AML-193 (cell line): ENCODE data around the gene PYGB.
"Not testable (repeated sequence)": the region's sequence is repeated elsewhere in the genome, so short reads cannot be mapped to it uniquely, and the experiment has no call there.

Source experiments
- DNase-seq, 2 experiments: peaks; one replicate each; lab custom pipeline; 2025; lab: John Stamatoyannopoulos, UW

The PYGB gene

DNA sequence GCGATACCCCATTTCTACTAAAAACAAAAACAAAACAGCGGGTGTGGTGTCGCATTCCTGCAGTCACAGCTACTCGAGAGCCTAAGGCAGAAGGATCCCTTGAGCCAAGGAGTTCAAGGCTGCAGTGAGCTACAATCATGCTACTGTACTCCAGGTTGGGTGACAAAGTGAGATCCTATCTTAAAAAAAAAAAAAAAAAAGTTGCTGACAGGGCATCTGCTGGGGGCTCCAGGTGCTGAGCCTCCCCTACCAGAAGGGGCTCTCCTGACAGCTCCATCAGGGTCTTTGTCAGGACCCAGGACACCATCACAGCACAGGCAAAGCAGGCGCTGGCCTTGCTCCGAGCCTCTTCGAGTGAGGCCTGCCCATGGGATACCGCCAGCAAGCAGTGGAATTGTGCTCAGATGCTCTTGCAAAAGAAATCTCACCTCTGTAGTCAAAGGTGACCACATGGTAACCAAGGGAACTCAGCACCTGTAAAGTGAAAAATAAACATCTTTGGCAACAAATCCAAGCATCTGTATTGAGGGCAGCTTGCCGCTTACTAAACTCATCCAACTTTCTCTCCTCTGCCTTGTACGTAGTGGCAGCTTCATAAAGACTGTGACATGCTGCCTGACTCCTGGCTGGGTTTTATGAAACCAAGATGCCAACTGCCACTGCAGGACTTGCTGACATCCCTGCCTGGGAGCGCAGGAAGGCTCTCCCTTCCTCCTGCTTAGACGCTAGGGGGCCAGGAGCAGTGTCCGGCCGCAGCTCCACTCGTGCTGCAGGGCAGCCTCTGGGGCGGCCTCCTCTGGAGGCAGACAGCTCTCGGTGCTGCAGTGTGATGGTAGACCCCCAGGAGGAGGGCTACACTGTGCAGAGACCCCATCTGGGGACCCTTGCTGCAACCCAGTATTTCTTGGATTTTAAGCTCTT lies 66.9 kb downstream of the PYGB start:
- DNase-seq = no peak

DNA sequence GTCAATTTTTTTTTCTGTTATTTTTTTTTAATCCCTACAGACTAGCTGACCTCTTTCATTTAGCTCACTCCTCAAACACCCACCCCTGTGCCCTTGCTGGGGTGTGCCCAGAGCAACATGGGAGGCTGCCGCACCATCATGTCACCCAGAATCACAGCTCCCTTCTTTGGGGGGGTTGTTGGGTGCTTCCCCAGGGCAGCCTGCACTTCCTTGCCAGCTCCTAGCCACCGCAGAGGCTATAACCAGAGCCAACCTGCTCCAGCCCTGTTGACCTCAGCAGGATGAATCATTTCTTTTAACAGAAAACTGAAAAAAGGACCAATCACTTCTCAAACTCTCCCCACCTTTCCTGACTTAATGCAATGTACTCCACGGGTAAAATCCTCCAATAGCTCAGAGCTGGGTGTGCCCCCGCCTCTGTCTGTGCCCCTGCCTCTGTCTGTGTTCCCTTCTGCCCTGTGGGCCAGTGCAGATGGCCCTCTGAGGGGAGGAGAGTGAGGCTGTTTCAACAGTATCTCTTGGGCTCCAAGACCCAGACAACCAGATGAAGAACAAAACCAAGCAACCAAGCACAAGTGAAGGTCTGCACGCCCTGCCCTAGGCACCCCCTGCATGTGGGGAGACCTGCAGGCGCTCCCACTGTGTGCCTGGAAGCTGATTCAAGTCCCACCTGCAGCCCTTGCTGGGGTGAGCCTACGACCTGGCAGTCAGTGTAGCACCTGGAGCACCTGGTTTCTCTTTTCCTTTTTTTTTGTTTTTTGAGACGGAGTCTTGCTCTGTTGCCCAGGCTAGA lies 67.7 kb downstream of the PYGB start:
- DNase-seq = no peak

DNA sequence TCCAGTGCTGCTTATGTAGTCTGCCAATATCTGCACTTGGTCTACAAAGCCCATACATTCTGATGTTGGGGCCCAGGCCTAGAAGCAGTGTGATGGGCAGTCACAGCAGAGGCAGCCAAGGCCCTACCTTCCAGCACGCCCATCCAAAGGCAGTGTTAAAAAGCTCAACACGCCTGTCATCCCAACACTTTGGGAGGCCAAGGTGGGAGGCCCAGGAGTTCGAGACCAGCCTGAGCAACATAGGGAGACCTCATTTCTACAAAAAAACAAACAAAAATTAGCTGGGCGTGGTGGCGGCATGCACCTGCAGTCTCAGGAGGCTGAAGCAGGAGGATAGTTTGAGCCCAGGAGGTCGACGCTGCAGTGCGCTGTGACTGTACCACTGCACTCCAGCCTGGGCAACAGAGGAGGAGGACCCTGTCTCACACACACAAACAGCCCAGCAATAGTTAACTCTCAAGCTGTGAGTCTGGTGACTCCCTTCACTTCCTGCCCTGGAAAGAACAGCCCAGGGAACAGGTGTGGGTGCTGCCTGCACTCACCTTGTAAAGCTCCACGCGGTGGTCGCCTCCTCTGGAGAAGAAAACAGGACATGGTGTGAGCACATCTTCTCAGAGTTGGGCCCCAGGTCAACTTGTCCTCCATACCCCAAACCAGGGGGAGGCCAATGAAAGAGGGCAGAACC lies 68.8 kb downstream of the PYGB start:
- DNase-seq = no peak

DNA sequence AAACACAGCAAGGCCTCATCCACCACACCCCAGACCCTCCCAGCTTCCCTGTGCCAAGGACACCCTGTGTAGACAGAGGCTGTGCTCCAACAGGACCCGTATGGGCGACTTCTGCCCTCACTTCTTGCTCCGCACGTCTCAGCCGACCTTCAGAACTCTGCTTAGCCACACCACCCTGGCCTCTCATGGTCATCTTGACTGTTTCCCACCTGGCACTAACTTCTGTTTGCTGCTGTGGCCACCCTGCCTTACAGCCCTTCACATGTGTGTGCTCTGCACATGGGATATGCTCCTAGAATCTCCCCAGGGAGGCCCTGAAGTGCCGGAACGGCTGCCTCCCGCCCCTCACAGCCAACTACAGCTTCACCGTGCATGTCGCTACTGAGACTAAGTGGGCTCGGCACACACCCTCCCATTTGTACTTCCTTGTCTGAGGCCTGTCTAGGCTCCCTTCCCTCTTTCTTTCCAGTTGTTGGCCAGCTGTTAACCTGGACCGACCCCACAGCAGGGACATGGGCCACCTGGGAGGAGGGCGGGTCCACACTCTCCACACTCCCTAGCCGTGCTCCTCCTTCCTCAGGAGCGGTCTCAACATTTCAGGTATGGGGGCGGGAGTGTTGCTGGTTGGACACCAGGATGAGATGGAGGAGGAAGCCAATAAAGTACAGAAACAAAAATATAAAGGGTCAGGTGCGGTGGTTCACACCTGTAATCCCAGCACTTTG lies 69.6 kb downstream of the PYGB start:
- DNase-seq = no peak

DNA sequence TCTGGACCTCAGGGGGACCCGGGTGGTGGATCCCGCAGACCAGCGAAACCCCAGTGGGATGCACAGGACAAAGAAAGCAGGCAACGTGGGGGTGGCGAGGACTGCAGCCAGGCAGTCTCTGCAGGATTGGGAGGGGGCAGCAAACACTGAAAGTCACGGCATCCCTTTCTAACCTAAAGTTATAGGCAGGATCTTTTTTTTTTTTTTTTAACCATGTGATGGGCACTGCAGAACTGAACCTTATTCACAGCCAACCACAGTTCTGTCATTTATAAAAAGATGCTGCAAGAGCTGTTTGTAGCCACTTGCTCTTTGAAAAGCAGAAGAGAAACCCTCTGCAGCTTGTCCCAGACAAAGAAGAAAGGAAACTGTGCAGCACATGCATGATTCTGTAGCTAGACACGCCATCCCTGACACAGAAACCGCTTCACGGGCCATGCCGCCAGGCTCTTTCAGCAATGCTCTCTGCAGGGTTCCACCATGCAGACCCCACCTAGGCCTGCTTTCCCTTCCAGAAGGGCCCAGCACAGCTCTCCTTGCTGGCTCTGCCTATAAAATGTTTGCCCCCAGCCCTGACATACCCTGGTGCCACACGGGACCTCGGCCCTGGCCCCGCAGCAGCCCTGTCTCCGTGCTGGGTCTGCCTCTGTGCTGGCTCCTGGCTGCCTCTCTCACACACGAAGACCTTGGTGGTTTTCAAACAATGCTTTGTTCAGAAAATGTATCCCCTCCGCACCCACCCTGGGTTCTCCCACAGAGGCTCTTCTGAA lies 70.8 kb downstream of the PYGB start:
- DNase-seq = no peak

DNA sequence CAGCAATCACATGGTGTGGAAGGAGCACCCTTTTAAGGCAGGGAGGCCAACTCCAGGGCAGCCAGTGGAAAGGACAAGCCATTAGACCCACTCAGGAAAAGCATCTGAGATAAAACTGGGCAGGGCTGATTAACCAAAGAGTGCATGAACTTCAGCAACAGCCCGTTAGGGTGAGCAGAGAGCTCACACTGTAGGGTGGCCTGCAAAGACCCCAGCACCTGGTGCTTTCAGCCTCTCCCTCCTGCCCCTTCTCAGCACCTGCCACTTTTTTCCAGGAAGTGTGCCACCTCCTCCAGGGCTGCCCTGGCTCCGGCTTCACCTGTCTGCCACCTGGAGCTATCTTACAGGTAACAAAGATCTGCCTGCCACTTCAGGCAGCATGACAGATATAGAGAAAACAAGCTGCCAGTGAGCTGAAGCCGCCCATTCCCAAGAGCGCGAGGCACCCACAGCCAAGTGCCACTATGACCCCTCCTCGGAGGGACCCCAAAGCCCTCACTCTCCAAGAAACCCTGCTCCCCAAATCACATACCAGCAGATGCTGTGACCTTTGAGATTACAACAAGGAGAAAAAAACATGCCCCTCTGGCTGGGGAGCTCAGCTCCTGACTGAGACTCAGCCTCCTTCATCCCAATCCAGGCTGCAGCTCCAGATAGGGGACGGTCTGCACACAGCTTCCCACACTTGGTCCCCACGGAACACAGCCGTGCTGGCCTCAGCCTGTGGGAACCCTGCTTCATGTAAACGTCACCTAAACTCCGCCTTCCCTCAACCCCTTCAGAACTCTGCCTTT lies 71.6 kb downstream of the PYGB start:
- DNase-seq = no peak

DNA sequence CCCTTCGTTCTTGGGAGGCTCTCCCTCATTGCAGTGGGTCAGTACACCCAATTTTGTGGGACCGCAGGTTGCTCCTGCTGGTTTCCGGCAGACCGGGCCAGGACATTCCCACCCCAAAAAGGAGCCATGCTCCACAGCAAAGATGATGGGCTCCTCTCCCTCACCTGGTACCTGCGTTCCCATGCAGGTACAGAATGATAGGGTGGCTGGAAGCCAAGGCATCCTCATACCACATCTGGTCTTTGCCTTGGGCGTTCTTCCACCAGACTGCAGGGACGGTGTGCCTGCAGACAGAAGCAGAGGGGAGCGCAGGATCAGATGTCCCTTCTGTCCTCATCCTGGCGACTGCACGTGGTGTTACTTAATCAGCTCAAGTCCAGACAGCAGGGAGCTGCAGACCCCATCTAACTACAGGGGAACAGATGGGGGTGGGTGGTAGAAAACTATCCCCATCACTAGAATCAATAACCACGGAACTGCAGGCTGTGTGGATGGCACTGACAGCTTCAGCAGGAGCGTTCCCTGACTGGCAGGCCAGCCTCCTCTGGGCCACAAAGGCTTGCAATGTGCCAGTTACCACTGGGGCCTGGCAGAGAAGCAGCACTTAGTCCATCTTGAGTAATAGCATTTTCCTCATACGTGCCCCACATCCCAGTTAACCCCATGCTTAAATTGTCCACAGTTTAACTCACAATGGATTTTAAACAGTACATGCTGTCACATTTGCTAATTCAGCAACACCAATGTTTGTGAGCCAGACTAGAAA lies 72.3 kb downstream of the PYGB start:
- no peak for DNase-seq

DNA sequence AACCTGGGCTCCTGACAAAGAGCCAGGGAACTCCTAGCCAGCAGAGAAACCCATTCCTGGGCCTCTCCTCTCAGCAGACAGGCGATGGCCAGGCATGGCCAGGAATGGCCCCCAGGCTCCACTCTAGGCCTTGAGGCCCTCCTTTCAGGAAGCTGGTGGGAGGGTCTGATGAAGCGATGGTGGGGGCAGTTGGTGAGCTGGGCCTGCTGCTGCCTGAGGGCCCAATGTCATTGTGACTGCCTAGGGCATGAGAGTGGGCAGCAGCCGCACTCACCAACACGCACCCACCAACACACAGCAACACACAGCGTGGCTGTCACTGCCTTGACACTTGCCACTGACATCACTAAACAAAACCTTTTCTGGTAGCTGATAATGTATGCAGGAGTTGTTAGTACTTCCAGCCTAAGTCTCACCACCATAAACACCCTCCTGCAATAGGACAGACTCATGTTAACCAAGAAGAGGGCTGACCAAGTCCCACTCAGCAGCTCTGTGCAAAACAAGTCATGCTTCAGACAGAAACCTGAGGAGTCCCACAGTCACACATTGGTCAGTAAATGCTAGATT lies 73.5 kb downstream of the PYGB start:
- DNase-seq = no peak

DNA sequence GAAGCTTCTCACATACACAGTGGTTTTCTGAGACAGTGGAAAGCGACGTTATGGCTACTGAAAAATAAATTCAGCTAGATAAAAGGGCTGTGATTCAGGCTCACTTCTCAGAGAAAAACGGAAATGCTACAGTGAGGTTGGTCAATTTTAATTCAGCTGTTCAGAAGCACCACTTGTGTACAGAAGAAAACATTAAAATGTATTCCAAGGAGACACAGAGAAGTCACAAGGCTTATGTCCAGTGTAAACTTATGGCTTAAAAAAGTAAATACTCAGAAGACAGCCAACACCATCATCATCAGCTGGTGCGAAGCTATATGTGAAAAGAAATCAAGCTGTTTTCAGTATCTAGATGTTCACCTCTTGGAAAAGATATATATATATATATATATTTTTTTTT lies 74.1 kb downstream of the PYGB start:
- DNase-seq = no peak

DNA sequence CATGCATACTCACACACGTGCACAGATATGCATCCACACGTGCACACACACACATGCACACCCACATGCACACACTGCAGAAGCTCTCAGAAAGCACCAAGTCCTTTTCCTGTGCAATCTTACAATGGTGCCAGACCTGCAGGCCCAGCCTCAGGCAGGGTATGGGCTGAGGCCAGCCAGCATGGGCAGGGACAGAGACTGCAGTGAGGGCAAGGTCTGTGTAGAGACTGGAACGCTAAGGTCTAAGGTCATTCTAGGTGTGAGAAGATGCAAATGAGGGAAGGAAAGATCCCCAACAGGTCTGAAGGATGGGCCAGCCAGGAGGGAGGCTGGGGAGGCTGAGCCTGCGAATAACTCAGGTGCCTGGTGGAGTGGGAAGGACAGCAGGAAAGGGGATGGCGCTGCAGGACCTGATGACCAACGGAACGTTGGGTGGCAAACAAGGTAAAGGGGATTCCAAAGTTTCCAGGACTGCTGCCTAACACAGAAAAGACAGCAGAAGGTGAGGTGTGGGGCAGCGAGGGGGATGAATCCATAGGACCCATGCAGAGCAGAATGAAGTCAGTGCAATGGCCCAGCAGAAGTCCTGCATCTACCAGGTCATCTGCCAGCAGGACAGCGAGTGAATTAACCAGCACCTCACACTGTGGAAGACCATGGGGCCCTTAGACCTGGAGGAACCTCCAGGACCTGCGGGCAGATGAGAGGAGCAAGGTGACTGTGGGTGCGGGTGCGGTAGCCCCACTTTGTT lies 75.8 kb downstream of the PYGB start:
- DNase-seq = no peak

DNA sequence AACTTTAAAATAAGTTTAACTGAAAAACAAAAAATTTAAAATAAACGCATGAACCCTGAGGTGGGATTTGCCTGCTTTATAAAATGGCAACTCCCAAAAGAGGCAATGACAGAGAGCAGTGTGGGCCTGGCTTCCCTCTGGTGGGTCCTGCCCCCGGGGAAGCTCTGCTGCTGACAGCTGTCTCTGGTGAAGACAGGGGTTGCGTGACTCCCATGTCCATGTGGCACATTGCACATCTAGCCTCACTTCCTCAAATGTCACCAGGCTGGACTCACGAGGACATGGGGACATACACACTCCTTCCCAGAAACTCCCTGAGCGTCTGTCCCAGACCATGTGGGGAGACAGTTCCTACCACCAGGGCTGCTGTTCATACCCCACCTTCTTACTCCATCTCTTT lies 76.5 kb downstream of the PYGB start:
- DNase-seq = peak; percentile 54 to 63

DNA sequence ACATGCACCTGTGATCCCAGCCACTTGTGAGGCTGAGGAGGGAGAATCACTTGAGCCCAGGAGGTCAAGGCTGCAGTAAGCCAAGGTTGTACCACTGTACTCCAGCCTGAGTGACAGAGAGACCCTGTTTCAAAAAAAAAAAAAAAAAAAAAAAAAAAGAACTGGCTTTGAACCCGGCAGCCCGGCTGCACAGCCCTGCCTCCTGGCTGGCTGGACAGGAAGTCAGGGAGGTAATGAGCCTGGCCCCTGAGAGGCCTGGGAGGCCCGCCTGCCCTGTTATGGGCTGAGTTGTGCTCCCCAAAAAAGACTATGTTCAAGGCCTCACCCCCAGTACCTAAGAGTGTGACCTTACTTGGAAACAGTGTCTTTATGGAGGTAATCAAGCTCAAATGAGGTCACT lies 77.2 kb downstream of the PYGB start:
- no peak for DNase-seq

DNA sequence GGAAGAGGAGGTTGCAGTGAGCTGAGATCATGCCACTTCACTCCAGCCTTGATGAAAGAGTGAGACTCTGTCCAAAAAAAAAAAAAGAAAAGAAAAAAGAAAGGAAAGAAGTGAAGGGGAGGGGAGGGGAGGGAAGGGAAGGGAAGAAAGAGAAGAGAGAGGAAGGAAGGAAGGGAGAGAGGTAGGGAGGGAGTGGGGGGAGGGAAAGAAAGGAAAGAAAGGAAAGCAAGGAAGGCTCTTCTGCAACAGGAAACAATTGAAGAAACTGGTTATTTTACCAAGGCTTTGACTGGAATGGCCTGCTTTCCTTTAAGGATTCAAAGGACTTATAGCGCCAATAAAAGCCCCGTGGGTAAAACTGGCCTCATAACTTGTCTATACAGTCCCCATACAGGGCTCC lies 78.1 kb downstream of the PYGB start:
- DNase-seq = no peak

DNA sequence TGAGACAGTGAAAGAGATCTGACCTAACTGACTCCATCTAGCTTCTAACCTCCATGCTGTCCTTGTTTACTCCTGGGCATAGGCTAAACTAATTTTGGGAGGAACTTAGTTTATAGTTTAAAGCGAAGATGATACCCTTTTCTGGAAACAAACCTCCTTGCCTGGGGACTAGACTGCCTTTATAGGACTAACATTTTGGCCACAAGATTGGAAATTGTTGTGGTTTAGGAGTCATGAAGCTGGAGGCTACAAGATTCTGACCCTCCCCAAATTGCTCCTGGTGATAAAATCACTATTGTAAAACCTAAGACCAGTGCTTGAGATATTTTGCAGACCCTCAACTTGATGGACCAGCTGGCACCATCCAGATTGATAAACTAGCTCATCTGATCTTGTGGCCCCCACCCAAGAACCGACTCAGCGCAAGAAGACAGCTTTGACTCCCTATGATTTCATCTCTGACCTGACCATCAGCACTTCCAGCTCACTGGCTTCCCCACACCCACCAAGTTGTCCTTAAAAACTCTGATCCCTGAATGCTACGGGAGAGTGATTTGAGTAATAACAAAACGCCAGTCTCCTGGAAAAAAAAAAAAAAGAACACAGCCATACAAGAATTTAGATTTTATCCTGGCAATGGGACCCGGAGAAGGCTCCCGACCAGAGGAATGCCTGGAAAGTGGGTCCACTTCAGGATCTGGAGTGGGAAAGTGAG lies 79.8 kb downstream of the PYGB start:
- no peak for DNase-seq

DNA sequence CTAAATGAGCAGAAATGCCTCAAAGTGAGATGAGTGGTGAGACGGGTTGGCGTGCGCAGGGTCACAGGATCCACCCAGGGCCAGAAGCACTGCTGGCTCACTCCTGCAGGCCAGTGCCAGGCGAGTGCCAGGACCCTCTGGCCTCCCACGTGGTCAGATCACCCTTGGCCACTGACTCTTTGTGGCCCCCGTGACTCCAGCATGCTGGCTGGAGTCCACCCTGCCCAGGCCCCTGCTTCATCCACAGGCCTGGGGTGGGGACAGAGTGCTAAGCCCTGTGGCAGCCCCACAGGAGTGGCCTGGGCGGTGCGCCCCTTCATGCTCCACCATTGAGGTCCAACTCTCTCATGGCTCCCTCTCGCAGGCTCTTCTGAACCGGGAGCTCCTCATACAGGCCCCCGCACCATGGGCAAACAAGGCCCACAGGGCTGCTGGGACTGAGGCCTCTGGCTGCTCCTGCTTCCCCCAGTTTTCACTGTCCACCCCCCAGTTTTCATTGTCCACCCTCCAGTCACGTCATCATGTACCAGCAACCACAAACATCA lies 81.1 kb downstream of the PYGB start:
- DNase-seq = no peak

DNA sequence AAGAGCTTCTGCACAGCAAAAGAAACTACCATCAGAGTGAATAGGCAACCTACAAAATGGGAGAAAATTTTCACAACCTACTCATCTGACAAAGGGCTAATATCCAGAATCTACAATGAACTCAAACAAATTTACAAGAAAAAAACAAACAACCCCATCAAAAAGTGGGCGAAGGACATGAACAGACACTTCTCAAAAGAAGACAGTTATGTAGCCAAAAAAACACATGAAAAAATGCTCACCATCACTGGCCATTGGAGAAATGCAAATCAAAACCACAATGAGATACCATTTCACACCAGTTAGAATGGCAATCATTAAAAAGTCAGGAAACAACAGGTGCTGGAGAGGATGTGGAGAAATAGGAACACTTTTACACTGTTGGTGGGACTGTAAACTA lies 87.1 kb downstream of the PYGB start:
- DNase-seq = not testable (repeated sequence)

DNA sequence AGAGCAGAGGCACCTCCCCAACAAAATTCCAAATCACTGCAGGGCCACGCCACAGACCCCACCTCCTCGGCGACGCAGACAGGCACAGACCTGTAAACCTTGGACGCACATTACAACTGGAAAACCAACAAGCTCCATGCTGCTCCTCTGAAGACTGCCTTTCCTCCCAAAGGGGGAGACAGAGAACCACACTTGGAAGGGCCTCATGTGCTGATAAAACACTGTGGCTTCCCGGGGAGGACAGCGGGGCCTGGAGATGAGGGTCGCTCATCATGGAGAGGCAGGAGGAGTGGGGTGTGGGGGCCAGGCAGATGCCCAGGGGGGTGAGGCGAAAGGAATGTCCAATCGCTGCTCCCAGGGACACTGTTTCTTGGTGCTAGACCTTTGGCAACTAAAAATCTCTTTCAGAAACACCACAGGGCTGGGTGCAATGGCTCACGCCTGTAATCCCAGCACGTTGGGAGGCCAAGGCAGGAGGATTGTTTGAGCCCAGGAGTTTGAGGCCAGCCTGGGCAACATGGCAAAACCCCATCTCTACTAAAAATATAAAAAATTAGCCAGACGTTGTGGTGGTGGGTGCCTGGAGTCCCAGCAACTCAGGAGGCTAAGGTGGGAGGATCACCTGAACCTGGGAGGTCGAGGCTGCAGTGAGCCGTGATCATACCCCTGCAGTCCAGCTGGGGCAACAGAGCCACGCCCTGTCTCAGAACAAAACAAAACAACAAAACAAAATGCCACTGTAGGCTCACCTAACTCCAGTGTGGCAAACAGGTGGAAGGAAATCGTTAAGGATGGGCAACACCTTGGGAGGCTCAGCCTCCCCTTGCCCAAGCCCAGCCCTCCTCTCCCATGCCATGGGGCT lies 88.9 kb downstream of the PYGB start:
- no peak for DNase-seq
